SK-N-SH (cell line): ENCODE measurements around the gene GALNS. TPM values are rescaled to one million over a fixed set of nuclear protein-coding genes. Genes with fewer than 3 reads are reported as not detected.

Source experiments
- CTCF ChIA-PET: fragments of 300-600, 350-600 bp; formaldehyde crosslinking; extraction: SDS; loops from one replicate; lab custom pipeline; 2021; lab: Yijun Ruan, JAX
- POLR2A ChIA-PET: fragments of 350-600 bp; sonication (Branson Sonifier 250); formaldehyde crosslinking; extraction: SDS; loops from one replicate; lab custom pipeline; 2020; ENCODE audit warnings: antibody characterized with exemption, inconsistent platforms; lab: Yijun Ruan, JAX
- DNase-seq: peaks from one replicate; pipeline ENCODE4 v3.0.0; 2012
- H2AFZ ChIP-seq: fragments of 200-600 bp; sonication (generic); 2 replicates; pipeline ENCODE4 v1.8.1; 2016; ENCODE audit warnings: antibody characterized with exemption, mild to moderate bottlenecking, low read depth
- H3F3A ChIP-seq: fragments of 200-600 bp; sonication (generic); replicated peaks from 2 replicates; pipeline ENCODE3; 2016; ENCODE audit warnings: antibody characterized with exemption, mild to moderate bottlenecking; ENCODE audit not compliant: insufficient read depth
- H3K27ac ChIP-seq, 2 experiments: fragments of 200-500 bp in 1 of 2; fragments of 200-600 bp in 1 of 2; sonication (Bioruptor generic) in 1 of 2; sonication (generic), shearing (Covaris generic) in 1 of 2; 2 replicates each; pipeline versions ENCODE4 v1.5.1 to v1.6.1; 2014 to 2016; ENCODE audit warnings: low read depth in 2 of 2, inconsistent platforms in 1 of 2, low read length in 1 of 2, mild to moderate bottlenecking in 1 of 2, mixed read lengths in 1 of 2
- H3K27me3 ChIP-seq: fragments of 200-600 bp; sonication (generic), shearing (Covaris generic); 2 replicates; pipeline ENCODE4 v1.6.1; 2016; ENCODE audit warnings: mixed run types; ENCODE audit not compliant: insufficient read depth
- H3K36me3 ChIP-seq, 2 experiments: fragments of 200-500 bp in 1 of 2; fragments of 200-600 bp in 1 of 2; sonication (Bioruptor generic) in 1 of 2; sonication (generic) in 1 of 2; replicated peaks in 1 of 2; 2 replicates each; pipeline versions ENCODE3 to v1.5.1; 2014 to 2016; ENCODE audit warnings: low read length in 1 of 2, mild to moderate bottlenecking in 1 of 2; ENCODE audit not compliant: insufficient read depth in 2 of 2, control insufficient read depth in 1 of 2
- H3K4me1 ChIP-seq, 2 experiments: fragments of 200-500 bp in 1 of 2; fragments of 200-600 bp in 1 of 2; sonication (Bioruptor generic) in 1 of 2; sonication (generic), shearing (Covaris generic) in 1 of 2; 2 replicates each; pipeline versions ENCODE4 v1.5.1 to v1.6.1; 2014 to 2016; ENCODE audit warnings: low read depth in 1 of 2, low read length in 1 of 2, mixed run types in 1 of 2; ENCODE audit not compliant: insufficient read depth in 2 of 2, control insufficient read depth in 1 of 2
- H3K4me2 ChIP-seq: fragments of 200-600 bp; sonication (generic), shearing (Covaris generic); 2 replicates; pipeline ENCODE4 v1.6.1; 2017; ENCODE audit warnings: mixed run types
- H3K4me3 ChIP-seq, 2 experiments: fragments of 200-500 bp in 1 of 2; fragments of 200-600 bp in 1 of 2; sonication (Bioruptor generic) in 1 of 2; sonication (generic), shearing (Covaris generic) in 1 of 2; 2 replicates each; pipeline versions ENCODE4 v1.5.1 to v1.8.1; 2014 to 2016; ENCODE audit warnings: low read depth in 2 of 2, inconsistent platforms in 1 of 2, low read length in 1 of 2, mild to moderate bottlenecking in 1 of 2, mixed read lengths in 1 of 2, moderate library complexity in 1 of 2
- H3K79me2 ChIP-seq: fragments of 200-600 bp; sonication (generic); 2 replicates; pipeline ENCODE4 v1.8.1; 2017; ENCODE audit warnings: mild to moderate bottlenecking; ENCODE audit not compliant: insufficient read depth
- H3K9ac ChIP-seq: fragments of 200-600 bp; sonication (generic); 2 replicates; pipeline ENCODE4 v1.6.1; 2017; ENCODE audit warnings: mixed run types
- H3K9me2 ChIP-seq: fragments of 200-600 bp; sonication (generic); 2 replicates; pipeline ENCODE4 v1.6.1; 2017; ENCODE audit warnings: mixed run types
- H3K9me3 ChIP-seq: fragments of 200-600 bp; sonication (generic); 2 replicates; pipeline ENCODE4 v1.6.1; 2017; ENCODE audit warnings: mixed run types, mild to moderate bottlenecking, moderate library complexity
- H4K20me1 ChIP-seq: fragments of 200-600 bp; sonication (generic); 2 replicates; pipeline ENCODE4 v1.6.1; 2017; ENCODE audit warnings: mild to moderate bottlenecking, mixed run types; ENCODE audit not compliant: insufficient read depth
- FOSL2 ChIP-seq: IDR thresholded peaks from 2 replicates; pipeline ENCODE4 v1.4.0; 2012; ENCODE audit warnings: low read depth, mild to moderate bottlenecking, moderate library complexity, borderline replicate concordance
- MXI1 ChIP-seq: IDR thresholded peaks from 2 replicates; pipeline ENCODE4 v1.6.1; 2012; ENCODE audit warnings: mild to moderate bottlenecking, low read depth, low read length, improper control_type of control experiment
- NFIC ChIP-seq: IDR thresholded peaks from 2 replicates; pipeline ENCODE4 v1.4.0; 2012; ENCODE audit warnings: borderline replicate concordance
- NRF1 ChIP-seq: IDR thresholded peaks from 2 replicates; pipeline ENCODE4 v1.6.1; 2012; ENCODE audit warnings: low read depth, mild to moderate bottlenecking, low read length
- PBX3 ChIP-seq: IDR thresholded peaks from 2 replicates; pipeline ENCODE4; 2012
- RFX5 ChIP-seq: IDR thresholded peaks from 2 replicates; pipeline ENCODE4 v1.6.1; 2012; ENCODE audit warnings: mild to moderate bottlenecking, improper control_type of control experiment, low read length
- SIN3A ChIP-seq: IDR thresholded peaks from 2 replicates; pipeline ENCODE4 v1.6.1; 2012; ENCODE audit warnings: low read depth, mild to moderate bottlenecking, low read length, moderate library complexity, borderline replicate concordance
- TCF12 ChIP-seq: IDR thresholded peaks from 2 replicates; pipeline ENCODE4 v1.4.0; 2012
- ZBTB33 ChIP-seq: IDR thresholded peaks from 2 replicates; pipeline ENCODE4 v1.4.0; 2012; ENCODE audit warnings: low read depth, borderline replicate concordance
- WGBS: methylation state at CpG from one replicate; pipeline ENCODE4 v1.1.6; 2017; ENCODE audit warnings: low lambda C conversion rate; 5-methylcytosine and 5-hydroxymethylcytosine counted together
- polyA plus RNA-seq, 3 experiments: library from polyadenylated mRNA; depleted of rRNA; stranded (reverse); fragments of >200 nt; gene quantifications; 2 replicates each; pipeline ENCODE4 v1.2.3, GENCODE V29; 2012

Gene GALNS
- polyA plus RNA-seq, 1 of the 3 experiments (the other 2 are of a cell fraction), result 16.5 TPM

GRCh38 chr16:88792668-88793250, 64.0 kb downstream of the GALNS start (continued):
- TF ChIP-seq ZBTB33, result no peak
- TF ChIP-seq MXI1, result no peak
- TF ChIP-seq, all 33 proteins: peak for 0

DNA sequence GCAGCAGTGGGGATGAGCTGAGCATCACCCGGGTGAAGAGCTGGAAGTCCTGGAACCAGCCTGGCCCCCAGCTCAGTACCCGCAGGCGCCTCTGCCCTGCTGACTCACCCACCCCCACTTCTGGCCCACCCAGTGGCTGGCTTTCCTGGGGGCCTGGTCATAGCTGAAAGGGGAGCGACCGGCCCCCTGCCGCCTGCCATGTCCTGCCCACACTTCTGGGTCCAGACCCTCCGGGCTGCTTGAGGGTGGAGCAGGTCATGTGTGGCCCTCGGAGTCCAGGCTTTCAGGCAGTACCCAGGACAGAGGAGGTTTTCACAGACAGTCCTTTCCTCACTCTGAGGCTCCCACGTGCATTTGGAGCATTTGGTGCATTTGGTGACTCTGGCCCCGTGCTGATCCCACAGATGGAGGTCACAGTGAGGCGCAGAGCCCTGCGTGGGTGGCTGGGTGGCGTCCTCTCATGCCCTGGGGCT, 64.6 kb downstream of the GALNS start:
- Histone ChIP-seq H2AFZ (no peak overlapping the region), H3K27me3 (no peaks in the 10 kb centered on the region)
- TF ChIP-seq PBX3 (no peak), FOSL2 (no peak), SIN3A (no peak), NRF1 (no peak), NFIC (no peak), MXI1 (no peak), RFX5 (no peak)
- TF ChIP-seq, all 33 proteins: peak for 0
- Histone ChIP-seq H3K27ac (no peak overlapping the region), H3K9me2 (no peaks in the 10 kb centered on the region), H3K36me3 (no peaks in the 10 kb centered on the region), H4K20me1 (no peaks in the 10 kb centered on the region), H3K4me1 (no peaks in the 10 kb centered on the region; a peak in 1 of 4 replicates), H3K9ac (no peak overlapping the region), H3F3A (peaks cover 3% of the 10 kb centered on the region), H3K4me2 (0 out of 2 replicates have a peak overlapping the region, but pooled peaks have one; percentile 2), H3K79me2 (no peaks in the 10 kb centered on the region), H3K4me3 (no peak overlapping the region), H3K9me3 (no peaks in the 10 kb centered on the region)
- POLR2A ChIA-PET, result interaction anchor here (1.1 kb wide), 1 partner anchor 17 kb away, joined by 4 read pairs; no protein-coding TSS in a partner anchor
- 87% methylated on average over 3 of the region's 13 CpGs for WGBS
- CTCF ChIA-PET, result interaction anchor here (0.6 to 1.2 kb wide), 4 partner anchors 11 to 375 kb away, joined by 3 read pairs; partner anchors contain the start of gene CDT1
- DNase-seq, result no peak

DNA sequence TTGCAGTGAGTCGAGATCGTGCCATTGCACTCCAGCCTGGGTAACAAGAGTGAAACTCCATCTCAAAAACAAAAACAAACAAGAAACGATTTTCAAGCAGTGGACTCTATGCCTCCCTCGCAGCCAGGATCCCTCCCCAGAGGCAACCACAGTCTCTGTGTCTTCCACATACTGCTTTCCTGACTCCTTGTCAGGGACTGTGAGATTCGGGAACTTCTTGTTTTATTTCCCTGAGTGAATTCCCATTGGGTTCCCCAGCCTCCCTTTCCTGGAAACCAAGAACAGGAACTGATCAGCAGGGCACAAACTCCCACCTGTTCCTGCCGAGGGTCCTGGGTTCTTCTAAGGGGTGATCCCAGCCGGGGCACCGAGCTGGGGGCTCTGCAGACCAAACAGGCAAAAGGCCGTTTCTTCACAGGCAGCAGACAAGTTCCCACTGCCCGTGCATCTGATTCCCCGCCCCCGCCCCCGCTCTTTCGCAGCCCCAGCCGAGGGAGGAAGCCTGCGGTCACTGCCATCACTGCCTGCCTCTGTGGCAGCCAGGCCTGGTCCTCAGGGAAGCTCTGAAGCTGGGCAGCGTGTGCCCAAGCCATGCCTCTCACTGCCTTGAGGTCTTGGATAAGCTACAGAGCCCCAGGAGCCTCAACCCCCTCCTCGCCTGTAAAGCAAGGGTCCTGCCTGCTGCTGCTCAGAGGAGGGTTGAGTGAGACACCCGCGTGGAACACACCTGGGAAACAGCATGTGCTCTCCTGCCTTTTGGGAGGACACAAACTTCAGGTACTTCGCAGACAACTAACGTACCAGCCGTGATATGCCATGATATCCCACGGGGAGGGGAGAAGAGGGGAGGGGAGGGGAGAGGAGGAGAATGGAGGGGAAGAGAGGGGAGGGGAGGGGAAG, 66.2 kb downstream of the GALNS start:
- peaks cover 3% of the 10 kb centered on the region; the same call in 1 of the 2 replicates for H3K79me2 ChIP-seq
- H3K36me3 ChIP-seq, result no peaks in the 10 kb centered on the region
- no peaks in the 10 kb centered on the region for H3K9me2 ChIP-seq
- H3K4me2 ChIP-seq, result no peak overlapping the region
- H3K4me3 ChIP-seq, result no peak overlapping the region
- H3F3A ChIP-seq, result peaks cover 5% of the 10 kb centered on the region
- DNase-seq, result no peak
- no peak overlapping the region for H3K27ac ChIP-seq
- H3K9ac ChIP-seq, result no peak overlapping the region
- ChIA-PET CTCF (interaction anchor here (1.1 to 1.3 kb wide), 2 partner anchors 9 to 50 kb away, joined by 3 read pairs; no protein-coding TSS in a partner anchor), POLR2A (no interaction called here)
- no peaks in the 10 kb centered on the region; a peak in 1 of 4 replicates for H3K4me1 ChIP-seq
- H3K27me3 ChIP-seq, result no peaks in the 10 kb centered on the region
- TF ChIP-seq NRF1 (no peak), ZBTB33 (no peak), TCF12 (no peak), MXI1 (no peak)
- 49% methylated on average over 14 of the region's 24 CpGs for WGBS
- H4K20me1 ChIP-seq, result no peaks in the 10 kb centered on the region
- H3K9me3 ChIP-seq, result no peaks in the 10 kb centered on the region
- peak overlapping the region; percentile 49; the same call in 1 of the 2 replicates for H2AFZ ChIP-seq
